LNCAP (cell line): ENCODE data around the gene RHOB.

ENCODE experiments used
- TF ChIP-seq, protein P1 (sequence below): fragments of 450-650 bp; IDR thresholded peaks from 2 replicates; pipeline ENCODE4 v1.5.1; 2017; ENCODE audit warnings: mild to moderate bottlenecking

RHOB gene

DNA sequence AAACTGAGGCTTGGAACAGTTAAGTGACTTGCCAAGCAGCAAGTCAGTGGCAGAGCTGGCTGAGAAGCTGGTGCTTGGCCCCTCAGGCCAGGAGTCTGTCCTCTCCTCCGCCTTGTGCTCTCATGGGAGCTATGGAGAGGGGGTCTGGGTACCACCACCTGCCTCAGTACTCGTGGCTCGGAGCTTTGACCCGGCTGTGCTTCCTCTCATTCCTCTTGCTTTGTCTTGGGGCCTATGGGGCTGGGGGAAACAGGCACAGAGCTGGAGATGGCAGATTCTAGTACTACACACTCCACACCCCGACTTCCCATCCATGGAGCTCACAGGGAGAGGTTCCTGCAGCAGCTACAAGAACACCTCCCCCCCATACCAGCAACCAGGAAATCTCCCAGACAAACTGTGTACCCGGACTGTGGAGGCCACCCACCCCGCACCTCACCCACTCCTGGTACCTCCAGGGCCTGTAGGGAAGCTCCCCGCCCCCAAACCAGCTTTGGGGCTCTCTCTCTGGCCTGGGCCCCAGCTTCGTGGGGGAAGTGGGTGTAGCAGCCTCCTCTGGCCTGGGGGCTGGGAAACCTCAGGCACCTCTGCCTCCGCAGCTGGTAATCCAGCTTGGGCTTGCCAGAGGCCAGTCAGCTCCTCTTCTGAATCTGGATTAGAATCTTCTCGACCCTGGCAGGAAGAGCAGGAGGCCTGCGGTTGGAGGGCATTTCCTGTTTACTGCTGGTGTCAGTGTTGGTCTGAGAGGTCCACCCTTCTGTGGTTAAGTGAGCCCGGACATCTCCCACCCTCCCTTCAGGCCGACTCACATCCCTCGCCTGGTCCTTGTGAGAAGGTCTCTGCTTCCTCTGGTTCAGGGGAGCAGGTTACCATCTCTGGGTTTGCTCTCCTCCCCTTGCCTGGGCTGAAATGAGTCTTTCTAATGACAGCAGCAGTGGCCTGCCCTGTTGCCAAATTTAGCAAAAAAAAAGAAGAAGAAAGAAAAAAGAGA, 22.3 kb upstream of the RHOB start:
- TF ChIP-seq, protein P1, sequence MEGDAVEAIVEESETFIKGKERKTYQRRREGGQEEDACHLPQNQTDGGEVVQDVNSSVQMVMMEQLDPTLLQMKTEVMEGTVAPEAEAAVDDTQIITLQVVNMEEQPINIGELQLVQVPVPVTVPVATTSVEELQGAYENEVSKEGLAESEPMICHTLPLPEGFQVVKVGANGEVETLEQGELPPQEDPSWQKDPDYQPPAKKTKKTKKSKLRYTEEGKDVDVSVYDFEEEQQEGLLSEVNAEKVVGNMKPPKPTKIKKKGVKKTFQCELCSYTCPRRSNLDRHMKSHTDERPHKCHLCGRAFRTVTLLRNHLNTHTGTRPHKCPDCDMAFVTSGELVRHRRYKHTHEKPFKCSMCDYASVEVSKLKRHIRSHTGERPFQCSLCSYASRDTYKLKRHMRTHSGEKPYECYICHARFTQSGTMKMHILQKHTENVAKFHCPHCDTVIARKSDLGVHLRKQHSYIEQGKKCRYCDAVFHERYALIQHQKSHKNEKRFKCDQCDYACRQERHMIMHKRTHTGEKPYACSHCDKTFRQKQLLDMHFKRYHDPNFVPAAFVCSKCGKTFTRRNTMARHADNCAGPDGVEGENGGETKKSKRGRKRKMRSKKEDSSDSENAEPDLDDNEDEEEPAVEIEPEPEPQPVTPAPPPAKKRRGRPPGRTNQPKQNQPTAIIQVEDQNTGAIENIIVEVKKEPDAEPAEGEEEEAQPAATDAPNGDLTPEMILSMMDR, result no peak

DNA sequence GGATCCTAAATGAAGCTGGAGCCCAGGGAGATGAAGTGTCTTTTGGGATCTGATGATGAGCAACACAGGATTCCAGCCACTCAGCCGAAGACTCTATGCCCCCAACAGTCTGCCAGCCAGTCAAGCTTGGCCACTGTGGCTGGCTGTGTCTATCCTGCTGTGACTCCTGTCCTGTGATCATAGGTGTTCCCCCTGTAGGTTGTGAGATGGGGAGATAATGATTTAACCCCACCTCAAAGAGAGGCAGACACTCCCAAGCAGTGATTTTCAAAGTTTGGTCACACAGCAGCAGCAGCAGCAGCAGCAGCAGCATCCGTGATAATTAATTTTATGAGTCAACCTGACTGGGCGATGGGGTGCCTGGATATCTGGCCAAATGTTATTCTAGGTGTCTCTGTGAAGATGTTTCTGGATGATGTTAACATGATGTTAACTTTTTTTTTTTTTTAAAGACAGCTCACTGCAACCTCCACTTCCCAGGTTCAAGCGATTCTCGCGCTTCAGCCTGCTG, 21.4 kb upstream of the RHOB start:
- TF ChIP-seq, protein P1, result no peak

DNA sequence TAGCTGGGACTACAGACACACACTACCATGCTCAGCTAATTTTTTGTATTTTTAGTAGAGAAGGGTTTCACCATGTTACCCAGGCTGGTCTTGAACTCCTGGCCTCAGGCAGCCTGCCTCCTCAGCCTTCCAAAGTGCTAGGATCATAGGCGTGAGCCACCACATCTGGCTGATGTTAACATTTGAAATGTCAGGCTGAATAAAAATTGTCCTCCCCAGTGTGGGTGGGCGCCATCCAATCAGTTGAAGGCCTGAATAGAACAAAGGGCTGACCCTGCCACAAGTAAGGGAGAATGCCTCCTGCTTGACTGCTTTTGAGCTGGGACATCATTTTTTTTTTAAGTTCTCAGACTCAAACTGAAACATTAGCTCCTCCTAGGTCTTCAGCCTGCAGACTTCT, 21.0 kb upstream of the RHOB start:
- TF ChIP-seq, protein P1, result no peak

DNA sequence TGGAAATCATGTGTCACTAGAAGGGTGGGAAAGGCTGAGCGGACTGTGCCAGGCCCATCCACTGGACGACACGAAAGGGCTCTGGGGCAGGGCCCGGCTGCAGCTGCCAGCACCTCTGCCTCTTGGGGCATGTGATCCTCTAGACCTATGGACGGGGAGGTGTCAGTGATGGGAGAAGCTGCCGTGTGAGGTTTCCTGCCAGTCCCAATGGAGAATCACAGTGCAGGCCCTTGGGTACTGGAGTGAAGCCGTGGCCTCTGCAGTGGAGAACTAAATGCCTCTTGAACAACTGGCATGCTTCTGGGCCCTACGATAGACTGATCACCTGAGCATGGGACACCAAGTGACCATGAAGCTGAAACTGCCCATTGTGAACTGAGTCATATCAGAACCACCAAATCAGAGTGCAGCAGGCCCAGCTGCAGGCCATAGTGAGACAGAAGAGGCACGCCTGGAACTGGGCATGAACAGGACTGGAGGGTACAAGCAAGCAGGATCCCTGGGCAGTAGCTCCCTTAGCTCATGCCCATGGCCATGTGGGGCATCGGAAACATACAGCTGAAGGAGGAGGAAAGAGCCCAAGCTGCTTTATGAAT, 18.8 kb upstream of the RHOB start:
- TF ChIP-seq, protein P1, result no peak

DNA sequence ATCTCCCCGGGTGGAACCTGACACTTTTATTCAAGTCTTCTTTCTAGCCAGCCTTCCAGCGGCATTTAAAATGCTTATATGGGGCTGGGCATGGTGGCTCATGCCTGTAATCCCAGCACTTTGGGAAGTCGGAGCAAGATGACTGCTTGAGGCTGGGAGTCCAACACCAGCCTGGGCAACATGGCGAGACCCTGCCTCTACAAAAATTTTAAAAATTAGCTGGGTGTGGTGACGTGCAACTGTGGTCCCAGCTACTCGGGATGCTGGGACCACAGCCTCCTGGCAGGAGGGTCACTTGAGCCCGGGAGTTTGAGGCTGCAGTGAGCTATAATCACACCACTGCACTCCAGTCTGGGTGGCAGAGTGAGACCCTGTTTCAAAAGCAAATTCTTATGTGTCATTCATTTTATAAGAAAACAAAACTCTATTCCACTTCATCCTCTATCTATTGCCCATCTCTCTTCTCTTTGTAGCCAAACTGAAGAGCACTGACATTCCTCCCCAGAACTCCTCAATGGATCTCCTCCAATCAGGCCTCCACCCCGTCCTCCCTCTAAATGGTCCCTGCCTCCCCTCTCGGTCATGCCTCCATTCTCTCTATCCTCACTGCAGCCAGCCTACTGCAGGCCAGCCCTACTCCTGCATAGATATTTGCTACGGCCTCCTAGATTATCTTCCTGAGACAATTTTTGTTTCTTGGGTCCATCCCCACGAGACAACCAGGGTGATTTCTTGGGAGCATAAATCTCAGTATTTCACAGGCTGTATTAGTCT, 18.0 kb upstream of the RHOB start:
- TF ChIP-seq, protein P1, result no peak

DNA sequence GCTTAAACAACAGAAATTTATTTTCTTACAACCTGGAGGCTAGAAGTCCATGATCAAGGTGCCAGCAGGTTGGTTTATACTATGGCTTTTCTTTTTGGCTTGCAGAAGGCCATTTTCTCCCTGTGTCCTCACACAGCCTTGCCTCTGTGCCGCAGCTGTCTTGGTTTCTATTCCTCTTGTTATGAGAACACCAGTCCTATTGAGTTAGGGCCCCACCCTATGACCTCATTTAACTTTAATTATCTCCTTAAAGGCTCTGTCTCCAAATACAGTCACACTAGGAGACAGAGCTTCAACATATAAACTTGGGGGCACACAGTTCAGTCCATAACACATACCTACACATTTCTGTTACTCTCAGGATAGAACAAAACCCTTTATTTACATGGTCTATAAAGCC, 17.3 kb upstream of the RHOB start:
- TF ChIP-seq, protein P1, result no peak

DNA sequence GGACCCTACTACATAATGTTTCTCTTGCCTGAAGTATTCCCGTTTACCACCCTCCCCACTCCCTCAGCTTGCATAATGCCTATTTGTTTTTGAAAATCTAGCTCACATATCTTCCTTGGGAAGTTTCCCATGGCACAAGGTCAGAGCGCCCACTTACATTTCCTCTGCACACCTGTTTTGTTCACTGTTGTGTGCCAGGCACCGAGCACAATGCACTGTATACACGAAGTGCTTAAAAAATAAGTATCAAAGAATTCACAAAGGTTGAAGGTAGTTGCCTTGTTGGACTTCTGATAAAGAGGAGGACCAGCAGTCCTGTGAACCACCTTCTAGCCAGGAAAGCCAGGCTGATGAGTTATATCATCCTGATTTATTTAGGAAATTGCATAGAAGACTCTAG, 16.8 kb upstream of the RHOB start:
- TF ChIP-seq, protein P1, result no peak
